Measurements from ENCODE around the gene IMMT. TPM values are rescaled to one million over a fixed set of nuclear protein-coding genes. Genes with fewer than 3 reads are reported as not detected.

The IMMT gene
- total RNA-seq, 4 donors from 2014 or later: 9.7 to 63.0 (median 36.2) TPM

DNA sequence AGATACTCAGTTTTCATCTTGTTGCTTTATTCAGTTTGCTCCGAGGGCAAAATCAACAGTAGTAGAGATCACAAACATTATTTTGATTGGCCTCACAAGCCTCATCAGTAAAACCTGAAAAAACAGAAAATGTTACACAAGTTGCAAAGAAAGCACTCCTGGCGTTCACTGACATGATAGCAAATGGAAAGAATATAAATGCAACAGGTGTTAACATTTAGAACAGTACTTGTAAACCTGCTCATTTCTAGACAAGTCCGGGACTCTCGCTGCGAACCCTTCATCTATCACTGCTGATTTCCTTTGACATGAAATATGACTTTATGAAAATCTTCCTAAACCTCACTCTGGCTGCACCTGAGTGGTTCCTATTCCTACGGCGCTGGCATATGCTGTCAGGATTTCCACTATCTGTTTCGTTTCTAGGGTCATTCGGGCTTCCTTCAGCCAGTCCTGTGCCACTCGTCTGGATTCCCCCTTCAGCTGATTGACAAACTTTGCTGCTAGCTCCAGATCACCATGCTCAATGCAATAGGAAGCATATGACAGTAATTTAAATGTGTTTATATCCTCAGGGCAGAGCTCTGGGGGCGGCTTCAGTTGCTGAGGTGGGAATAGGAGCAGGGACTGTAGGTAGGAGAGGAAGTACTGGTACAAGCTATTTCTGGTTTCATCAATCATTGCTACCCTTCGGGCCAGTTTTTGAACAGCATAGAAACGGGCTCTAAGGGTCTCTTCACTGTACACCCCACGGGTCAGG is 51.2 kb downstream of the IMMT start:
- no peak overlapping the region for H3K4me3 ChIP-seq
- H3K4me1 ChIP-seq: no peaks in the 10 kb centered on the region
- TF ChIP-seq POLR2A (IDR thresholded peaks at IDR 0.05): no peak
- TF ChIP-seq, protein P1, sequence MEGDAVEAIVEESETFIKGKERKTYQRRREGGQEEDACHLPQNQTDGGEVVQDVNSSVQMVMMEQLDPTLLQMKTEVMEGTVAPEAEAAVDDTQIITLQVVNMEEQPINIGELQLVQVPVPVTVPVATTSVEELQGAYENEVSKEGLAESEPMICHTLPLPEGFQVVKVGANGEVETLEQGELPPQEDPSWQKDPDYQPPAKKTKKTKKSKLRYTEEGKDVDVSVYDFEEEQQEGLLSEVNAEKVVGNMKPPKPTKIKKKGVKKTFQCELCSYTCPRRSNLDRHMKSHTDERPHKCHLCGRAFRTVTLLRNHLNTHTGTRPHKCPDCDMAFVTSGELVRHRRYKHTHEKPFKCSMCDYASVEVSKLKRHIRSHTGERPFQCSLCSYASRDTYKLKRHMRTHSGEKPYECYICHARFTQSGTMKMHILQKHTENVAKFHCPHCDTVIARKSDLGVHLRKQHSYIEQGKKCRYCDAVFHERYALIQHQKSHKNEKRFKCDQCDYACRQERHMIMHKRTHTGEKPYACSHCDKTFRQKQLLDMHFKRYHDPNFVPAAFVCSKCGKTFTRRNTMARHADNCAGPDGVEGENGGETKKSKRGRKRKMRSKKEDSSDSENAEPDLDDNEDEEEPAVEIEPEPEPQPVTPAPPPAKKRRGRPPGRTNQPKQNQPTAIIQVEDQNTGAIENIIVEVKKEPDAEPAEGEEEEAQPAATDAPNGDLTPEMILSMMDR (IDR thresholded peaks at IDR 0.05): no peak
- H3K9me3 ChIP-seq: no peaks in the 10 kb centered on the region
- intact Hi-C loops (cut with DNase I; ENCODE audit: low total_unique reads): no loop called here
- H3K36me3 ChIP-seq: no peaks in the 10 kb centered on the region
- no peak for DNase-seq
- no peak overlapping the region for H3K27ac ChIP-seq
- no peaks in the 10 kb centered on the region for H3K27me3 ChIP-seq

DNA sequence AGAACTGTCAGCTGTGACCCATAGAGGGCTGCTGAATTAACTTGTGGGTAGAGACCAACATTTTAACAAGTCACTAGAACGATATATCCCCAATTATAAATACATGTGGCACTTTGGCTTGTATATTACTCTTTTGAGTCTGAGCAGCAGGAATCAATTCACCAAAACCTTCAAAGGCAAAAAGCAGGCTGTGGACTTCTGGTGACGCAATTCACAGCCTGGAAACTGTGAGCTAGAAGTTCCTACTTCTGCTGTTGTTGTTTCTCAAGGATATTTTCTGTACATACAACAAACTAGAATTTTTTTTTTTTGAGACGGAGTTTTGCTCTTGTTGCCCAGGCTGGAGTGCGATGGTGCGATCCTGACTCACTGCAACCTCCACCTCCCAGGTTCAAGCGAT is 52.0 kb downstream of the IMMT start:
- DNase-seq: no peak
- Histone ChIP-seq H3K4me3 (no peak overlapping the region), H3K9me3 (no peaks in the 10 kb centered on the region), H3K27me3 (no peaks in the 10 kb centered on the region), H3K36me3 (no peaks in the 10 kb centered on the region), H3K27ac (no peak overlapping the region), H3K4me1 (no peaks in the 10 kb centered on the region)
- TF ChIP-seq, protein P1 (IDR thresholded peaks at IDR 0.05): no peak
- no peak for TF ChIP-seq POLR2A (IDR thresholded peaks at IDR 0.05)
- intact Hi-C loops (cut with DNase I; ENCODE audit: low total_unique reads): no loop called here

DNA sequence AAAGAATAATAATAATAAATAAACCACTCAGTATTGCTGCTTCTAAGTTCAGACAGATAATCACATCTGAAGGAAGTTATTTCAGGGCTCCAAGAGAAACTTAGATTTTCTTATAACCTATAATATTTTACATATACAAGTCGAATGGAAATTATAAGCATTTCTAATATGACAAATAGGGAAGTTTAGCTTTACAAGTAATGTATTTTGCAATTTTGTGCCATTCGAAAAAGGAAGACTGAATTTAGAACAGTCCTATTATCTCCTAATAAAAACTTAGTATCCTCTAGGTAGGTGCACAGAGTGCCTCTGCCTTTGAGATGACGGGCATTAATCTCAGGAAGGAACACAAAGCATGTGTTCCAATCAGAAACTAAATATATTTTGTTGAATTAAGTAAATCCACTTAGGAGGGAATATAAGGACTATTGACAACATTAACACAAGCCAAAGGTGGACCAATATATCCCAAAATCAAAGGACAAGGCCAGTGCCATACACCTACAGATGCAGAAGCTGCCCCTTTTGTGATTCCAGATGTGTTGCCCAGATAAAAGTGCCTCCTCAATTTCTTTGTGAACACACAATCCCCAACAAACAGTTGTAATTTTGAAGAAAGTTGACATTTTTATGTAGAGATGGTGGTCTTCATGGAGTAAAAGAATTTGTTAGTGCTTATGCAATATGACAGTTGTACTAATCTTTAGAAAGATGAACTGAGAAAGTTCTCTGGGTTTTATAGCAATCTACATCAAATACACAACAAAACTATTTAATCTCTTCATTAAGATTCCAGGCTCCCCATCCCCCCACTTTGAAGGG is 52.6 kb downstream of the IMMT start:
- intact Hi-C loops (cut with DNase I; ENCODE audit: low total_unique reads): no loop called here
- H3K27ac ChIP-seq: no peak overlapping the region
- H3K36me3 ChIP-seq: no peaks in the 10 kb centered on the region
- H3K4me1 ChIP-seq: no peaks in the 10 kb centered on the region
- no peaks in the 10 kb centered on the region for H3K27me3 ChIP-seq
- no peak overlapping the region for H3K4me3 ChIP-seq
- no peak for DNase-seq
- TF ChIP-seq POLR2A (IDR thresholded peaks at IDR 0.05): no peak
- TF ChIP-seq, protein P1 (IDR thresholded peaks at IDR 0.05): no peak
- no peaks in the 10 kb centered on the region for H3K9me3 ChIP-seq

DNA sequence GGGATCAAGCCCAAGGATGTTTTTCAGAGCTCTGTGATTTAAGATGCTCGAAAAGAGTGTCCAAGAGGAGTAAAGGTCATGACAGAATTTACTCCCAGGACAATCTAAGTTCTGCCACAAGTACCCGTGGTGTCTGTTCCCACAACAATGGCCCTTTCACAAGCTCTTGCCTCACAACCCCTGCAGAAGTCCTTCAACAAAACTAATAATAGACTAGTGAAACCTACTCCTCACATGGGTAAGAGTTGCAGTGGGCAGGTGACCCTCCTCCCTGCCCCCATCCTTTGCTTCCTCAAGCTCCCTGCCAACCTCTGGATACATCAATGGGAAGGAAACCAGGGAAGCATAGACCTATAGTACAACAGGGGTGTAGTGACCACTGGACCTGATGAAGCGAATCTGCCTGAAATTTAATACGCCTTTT is 54.3 kb downstream of the IMMT start:
- TF ChIP-seq, protein P1 (IDR thresholded peaks at IDR 0.05): no peak
- TF ChIP-seq POLR2A (IDR thresholded peaks at IDR 0.05): no peak

DNA sequence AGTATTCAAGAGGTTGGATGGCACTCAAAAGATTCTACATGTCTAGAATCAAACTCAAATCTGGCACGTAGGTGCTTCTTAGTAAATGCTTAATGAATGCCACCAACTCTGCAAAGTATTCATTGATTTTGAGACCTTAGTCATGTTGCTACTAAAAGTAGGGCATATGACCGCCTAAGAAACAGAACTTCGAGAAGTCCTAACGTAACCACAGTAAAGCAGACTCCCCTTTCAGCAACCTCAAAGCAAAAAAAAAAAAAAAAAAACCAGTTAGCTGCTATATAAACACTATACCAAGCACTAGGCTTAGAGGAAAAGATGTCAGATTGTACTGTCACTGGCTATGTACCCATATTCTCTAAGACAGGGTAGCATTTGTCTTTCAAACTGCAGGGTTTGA is 55.3 kb downstream of the IMMT start:
- no peak for TF ChIP-seq POLR2A (IDR thresholded peaks at IDR 0.05)
- TF ChIP-seq, protein P1 (IDR thresholded peaks at IDR 0.05): no peak
- H3K27ac ChIP-seq: no peak overlapping the region
- H3K9me3 ChIP-seq: no peaks in the 10 kb centered on the region
- intact Hi-C loops (cut with DNase I; ENCODE audit: low total_unique reads): no loop called here
- H3K27me3 ChIP-seq: no peaks in the 10 kb centered on the region
- no peak for DNase-seq
- H3K4me1 ChIP-seq: no peaks in the 10 kb centered on the region
- no peaks in the 10 kb centered on the region for H3K36me3 ChIP-seq
- H3K4me3 ChIP-seq: no peak overlapping the region

More for the DNA sequence above, 54.3 kb downstream of the IMMT start:
- H3K27me3 ChIP-seq: no peaks in the 10 kb centered on the region
- no peak overlapping the region for H3K27ac ChIP-seq
- intact Hi-C loops (cut with DNase I; ENCODE audit: low total_unique reads): no loop called here
- no peaks in the 10 kb centered on the region for H3K9me3 ChIP-seq
- no peaks in the 10 kb centered on the region for H3K36me3 ChIP-seq
- DNase-seq: no peak
- no peaks in the 10 kb centered on the region for H3K4me1 ChIP-seq
- no peak overlapping the region for H3K4me3 ChIP-seq
